Stimulated activated CD8-positive, alpha-beta memory T cell treated with anti-CD3 and anti-CD28 coated beads, Interleukin-15, amount 100 ng/mL, for 24 hours (primary cell): Measurements from ENCODE around the gene LRRN4CL.
"Not testable (repeated sequence)": the region's sequence is repeated elsewhere in the genome, so short reads cannot be mapped to it uniquely, and the experiment has no call there.

Source experiments
- DNase-seq: peaks from one replicate; pipeline ENCODE4 v3.0.0-alpha.2; 2020; ENCODE audit warnings: low read depth

LRRN4CL gene

DNA sequence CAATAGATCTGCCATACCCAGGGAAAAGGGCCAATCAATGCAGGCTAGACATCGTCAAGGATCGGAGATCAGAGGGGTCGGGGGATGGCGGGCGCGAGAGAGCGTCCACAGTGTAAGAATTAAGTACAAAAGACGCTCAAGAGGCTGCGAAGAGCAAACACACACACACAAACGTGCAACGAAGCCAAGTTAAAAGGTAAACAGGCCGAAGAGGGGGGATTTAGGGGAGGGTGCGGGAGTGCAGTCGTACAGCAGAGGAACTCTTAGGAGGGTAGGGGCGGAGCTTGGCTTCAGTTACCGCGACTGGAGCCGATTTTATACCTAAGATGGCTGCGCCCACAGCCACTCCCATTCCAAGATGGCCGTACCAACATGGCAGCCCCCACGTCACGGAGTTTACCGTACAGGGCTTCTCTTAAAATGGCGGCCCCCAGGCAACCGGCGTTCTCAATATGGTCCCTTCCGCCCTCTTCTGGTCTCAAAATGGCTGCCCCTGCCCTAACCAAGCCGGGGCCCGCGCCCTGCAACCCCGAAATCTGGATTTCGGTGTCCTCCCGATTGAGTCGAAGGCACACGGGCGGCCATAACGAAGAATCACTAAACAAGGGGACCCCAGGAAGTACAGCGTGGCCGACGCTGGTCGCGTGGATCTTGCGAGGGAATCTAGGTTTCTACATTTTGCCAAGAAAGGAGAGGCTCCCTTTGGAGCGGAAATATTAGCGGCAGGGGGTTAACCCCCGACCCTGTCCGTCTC lies 20.1 kb upstream of the LRRN4CL start:
- DNase-seq: peak; percentile 70

DNA sequence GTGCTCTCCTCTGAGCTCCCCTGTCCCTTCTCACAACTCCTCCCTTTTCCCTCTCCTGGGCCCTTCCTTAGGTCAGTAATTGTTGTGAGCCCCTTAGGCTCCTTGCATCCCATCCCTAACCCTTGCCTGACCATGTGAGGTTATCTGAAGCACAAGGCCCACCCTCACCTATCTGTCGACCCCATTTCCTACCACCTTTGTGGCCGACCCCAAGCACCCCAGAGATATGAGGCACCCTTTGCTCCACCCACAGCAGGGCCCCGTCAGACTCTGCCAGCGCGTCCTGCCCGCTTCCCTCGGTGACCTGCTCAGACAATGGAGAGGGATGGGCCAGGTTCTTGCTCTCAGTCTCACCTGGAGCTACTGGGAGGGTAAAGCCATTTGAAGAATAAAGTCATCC lies 19.5 kb upstream of the LRRN4CL start:
- no peak for DNase-seq

DNA sequence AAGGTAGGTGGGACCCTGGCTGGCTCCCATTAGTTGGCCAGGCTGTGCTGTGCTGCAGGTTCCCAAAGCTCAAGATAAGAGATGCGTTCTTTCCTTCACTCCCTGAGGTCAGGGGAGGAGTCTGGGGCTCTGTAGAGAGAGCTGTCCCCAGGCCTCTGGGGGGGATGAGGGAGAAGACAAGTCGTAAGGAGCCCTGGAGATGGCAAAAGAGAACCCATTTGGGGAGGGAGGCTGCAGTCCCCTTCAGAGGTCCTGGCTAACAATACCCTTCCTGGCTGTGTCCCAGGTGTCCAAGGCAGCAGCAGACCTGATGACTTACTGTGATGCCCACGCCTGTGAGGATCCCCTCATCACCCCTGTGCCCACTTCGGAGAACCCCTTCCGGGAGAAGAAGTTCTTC lies 19.1 kb upstream of the LRRN4CL start:
- no peak for DNase-seq

DNA sequence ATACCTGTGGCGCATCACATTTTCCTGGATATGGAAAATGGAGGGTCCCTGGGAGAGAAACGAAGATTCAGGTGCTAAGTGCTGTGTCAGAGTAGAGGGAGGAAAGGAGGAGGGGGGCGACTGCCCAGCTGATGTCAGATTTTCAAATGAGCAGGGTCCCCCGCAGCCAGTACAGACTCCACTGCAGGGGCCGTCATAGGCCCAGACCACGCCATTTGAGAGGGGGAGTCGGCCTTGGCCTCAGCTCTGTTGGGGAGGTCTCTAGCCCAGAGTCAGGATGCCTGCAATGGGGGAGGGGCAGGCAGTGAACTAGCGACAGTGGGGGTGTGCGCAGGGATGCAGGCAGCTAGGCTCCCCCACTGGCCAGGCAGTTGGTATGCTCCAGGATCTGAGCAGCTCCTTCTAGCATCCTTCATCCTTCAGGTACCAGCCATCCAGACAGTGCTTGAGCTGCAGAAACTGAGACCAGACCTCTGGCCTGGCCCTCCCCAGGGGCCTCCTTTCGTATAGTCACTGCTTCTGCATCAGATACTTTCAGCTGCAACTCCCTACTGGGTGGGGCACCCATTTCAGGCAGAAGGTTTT lies 18.0 kb upstream of the LRRN4CL start, which contains the start of the genes BSCL2 and GNG3:
TSS of gene BSCL2 (minus strand) at position 148 of the 585 bp plus-strand sequence. CDS start 229 bp downstream, outside the sequence.
TSS of gene GNG3 (plus strand) at position 400 of the 585 bp plus-strand sequence. CDS start 620 bp downstream, outside the sequence.
- DNase-seq: no peak

DNA sequence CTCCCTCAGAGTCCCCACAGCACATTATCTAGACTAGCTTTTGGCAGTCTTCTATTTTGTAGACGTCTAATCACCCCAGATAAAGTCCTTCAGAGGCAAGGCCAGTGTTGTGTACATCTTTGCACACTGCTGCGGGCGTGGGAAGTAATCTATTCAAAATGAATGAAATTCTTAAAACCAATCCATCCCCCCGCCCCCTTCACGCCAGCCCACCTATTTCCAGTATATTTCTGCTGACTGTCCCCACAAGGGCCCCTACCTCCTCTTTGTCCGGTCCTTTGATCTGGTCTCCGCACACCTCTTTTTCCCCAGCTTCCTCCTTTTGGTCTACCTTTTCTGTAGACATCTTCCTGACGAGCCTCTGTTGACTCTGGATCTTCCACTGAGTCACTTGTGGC lies 17.5 kb upstream of the LRRN4CL start:
- no peak for DNase-seq

DNA sequence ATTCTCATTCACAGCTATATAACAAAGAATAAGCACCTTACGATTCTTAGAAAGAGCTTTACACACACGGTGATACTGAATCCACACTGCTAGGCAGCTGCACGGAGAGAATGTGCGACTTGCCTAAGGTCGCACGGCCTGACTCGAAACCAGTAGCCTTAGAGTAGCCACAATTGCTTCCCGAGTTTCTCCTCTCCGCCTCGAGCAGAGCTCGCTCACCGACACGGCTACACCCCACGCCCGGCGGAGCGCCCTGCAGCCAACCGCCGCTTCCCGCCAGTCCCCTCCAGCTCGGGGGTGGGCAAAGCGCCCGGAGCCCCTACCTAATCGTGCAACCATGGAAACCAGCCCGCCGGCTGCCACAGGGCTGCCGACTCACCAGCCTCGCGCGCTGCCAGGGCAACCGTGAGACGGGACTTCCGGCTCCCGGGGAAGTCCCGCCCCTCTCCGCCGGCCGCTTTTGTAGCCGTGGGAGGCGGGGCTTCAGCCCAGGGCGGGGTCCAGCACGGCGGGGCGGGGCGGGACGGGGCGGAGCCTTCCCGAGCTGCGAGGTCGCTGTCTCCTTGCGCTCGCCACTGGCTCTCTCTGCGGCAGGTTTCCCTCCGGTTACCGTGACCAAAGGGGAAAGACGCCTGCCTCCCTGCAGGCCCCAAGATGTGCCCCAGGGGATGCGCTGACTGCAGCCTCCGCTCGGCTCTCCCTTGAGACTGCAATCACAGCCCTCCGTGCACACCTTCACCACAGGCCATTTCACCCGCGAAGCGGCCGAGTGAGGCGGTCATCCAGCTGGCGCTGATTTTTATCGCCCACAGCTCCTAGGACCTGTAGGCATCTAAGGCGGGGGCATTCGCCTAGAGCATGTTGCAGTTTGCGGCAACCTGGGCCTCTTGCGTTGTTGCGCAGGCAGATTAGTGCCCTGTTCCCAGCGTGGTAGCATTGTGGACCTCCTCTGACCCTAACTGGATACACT lies 16.8 kb upstream of the LRRN4CL start:
- peak; percentile 94 for DNase-seq

DNA sequence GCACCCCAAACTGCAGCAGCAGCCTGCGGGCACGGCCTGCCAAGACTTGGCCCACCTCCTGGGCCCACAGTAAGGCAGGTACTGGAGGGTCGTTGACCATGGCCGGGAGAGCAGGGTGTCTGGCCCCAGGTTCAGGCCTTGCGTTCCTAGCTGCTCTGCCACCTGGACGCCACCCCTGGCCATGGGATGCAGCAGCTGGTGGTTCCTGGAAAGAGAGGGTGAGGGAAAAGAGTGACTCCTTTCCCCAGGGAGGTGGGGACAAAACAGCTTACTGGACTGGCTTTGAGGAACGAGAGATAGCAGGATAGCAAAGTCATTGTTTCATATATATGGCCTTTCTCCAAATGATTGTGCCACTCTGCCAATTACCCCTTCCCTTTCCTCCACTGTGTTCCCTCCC lies 16.1 kb upstream of the LRRN4CL start:
- no peak for DNase-seq

DNA sequence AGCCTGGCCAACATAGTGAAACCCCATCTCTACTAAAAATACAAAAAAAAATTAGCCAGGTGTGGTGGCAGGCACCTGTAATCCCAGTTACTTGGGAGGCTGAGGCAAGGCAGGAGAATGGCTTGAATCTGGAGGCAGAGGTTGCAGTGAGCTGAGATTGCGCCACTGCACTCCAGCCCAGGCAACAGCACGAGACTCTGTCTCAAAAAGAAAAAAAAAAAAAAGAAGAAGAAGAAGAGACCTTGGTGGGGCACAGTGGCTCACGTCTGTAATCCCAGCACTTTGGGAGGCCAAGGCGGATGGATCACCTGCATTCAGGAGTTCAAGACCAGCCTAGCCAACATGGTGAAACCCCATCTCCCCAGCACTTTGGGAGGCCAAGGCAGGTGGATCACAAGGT lies 14.6 kb upstream of the LRRN4CL start:
- not testable (repeated sequence) for DNase-seq

DNA sequence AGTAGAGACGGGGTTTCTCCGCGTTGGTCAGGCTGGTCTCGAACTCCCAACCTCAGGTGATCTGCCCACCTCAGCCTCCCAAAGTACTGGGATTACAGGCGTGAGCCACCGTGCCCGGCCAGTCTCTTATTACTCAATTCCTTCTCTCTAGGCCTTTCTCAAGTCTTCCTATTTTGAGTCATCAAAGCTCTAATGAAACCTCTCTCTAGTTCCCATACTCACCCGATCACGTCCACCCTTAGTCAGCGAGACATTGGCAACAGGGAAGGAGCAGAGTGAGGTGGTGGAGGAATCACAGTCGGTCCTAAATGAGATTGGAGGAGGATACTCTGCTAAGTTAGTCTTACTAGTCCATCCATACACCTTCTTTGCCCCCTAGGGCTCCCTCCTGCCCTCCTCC lies 12.9 kb upstream of the LRRN4CL start:
- DNase-seq: no peak

DNA sequence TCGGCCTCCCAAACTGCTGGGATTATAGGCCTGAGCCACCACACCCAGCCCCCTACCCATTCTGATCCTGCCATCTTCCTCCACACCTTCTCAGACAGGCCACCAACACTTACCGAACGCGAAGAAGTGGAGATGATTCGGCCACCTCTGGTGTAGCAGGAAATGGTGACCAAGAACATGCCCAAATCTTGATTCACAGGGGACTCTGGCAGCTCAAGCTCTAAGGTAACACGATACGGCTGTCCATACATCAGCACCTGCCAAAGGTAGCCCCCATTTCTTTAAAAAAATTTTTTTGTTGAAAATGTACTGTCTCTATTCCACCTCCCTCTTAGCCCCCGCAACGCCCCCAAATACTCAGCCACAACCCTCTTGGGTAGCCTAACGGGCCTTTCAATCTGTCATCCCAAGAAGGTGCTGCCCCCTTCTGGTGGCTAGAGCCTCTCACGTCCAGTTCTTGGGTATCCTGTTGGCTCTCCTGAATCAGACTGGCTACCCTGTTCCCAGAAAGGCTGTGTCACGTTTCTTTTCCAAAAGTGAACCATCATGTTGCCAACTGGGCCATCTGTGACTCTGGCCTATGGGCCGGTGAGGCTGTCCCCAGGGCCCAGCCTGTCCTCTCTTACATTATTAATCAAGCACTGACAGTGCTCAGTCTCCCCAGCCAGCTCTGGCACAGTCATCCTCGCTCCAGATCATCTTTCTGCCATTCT lies 5.3 kb upstream of the LRRN4CL start:
- DNase-seq: peak; percentile 30

DNA sequence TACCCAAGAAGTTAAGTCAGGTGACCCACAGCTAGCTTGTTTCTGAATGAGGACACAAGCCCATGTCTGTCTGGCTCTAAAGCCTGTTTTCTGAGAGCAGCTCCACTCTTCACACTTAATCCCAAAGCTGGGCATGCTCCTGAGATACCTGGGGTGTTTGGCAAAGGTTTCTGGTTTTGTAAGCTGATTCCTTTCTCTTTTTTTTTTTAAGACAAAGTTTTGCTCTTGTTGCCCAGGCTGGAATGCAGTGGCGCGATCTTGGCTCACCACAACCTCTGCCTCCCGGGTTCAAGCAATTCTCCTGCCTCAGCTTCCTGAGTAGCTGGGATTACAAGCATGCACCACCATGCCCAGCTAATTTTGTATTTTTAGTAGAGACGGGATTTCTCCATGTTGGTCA lies 4.3 kb upstream of the LRRN4CL start:
- DNase-seq: not testable (repeated sequence)

DNA sequence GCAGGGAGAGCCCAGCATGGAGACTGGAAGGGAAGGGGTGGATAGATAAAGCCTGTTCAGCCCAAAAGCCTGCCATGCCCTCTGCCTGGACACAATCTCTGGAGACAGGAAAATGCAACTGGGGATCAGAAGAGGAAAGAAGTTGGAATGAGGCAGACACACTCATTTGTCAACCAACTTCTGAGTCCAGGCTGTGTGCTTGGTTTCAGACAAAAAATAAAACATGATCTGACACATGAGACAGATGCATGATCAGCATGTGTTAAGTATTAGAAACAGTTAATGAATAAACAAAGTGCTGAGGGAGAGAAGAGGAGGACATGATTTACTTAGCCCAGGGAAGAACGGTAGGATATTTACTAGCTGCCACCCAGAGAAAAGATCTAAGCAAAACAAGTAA lies 839 bp downstream of the LRRN4CL start:
- DNase-seq: no peak

DNA sequence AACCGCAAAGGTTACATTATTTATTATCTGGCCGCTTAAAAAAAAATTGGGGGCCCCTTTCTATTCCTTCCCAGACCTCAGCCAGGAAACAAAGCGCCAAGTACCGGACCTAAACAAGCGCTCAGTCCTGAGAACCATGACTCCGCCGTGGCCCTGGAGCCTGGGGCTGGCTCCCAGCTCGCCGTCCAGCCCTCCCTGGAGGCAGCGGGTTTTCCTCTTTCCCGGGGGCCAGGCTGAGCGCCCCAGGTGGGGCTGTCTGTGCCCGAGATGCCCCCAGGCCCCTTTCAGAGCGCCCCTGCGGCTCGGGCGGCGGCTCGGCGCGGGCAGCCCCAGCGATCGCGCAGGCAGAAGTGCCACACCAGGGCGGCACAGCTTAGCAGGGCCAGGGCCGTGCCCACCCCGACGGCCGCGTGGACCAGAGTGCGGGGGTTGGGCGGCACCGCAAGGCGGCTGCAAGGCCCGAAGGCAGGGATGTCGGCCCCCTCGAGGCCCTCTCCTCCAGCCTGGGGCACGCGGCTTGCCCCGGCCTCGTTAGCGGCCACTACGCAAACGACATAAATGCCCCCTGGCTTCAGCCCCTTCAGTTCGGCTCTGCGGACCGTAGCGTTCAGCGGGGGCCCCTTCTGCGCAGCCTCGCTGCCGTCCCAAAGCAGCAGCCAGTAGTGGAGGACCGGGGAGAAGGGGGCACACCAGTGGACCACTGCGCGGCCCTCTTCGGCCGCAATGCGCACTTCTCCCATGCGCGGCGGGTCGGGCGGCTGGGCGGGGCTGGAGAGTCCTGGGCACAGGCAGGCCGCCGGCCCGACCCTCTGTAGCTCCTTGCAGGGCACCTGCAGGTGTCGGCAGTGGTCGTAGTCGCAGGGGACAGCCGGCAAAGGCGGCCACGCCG lies 1.6 kb downstream of the LRRN4CL start:
- DNase-seq: no peak

DNA sequence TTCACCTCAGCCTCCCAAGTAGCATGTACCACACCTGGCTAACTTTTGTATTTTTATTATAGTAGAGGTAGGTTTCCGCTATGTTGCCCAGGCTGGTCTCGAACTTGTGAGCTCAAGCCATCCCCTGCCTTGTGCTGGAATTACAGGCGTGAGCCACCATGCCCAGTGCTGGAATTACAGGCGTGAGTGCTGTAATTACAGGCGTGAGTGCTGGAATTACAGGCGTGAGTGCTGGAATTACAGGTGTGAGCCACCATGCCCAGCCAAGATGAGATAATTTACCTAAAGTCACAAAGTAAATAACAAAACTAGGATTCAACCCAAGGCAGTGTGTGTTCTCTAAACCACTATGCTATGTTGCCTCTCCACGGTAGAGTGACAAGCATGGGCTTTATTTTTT lies 6.8 kb downstream of the LRRN4CL start:
- DNase-seq: no peak

DNA sequence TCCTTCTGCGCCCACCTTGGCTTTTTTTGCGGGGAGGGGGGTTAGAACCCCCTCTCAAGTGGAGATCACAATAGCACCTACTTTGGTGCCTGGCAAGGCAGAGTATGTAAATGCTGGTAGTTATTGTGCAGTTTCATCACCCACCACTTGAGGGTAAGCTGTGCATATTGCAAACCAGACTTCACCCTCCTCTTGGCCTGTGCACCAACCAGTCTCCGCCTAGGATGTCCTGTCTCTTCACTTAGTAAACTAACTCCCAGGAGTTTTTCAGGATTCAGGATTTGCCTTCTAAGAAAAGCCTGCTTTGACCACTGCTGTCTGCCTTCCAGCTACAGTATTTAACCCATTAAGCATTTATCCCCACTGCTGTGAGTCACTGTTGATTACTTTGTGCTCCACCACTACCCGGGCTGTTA lies 8.5 kb downstream of the LRRN4CL start:
- no peak for DNase-seq

DNA sequence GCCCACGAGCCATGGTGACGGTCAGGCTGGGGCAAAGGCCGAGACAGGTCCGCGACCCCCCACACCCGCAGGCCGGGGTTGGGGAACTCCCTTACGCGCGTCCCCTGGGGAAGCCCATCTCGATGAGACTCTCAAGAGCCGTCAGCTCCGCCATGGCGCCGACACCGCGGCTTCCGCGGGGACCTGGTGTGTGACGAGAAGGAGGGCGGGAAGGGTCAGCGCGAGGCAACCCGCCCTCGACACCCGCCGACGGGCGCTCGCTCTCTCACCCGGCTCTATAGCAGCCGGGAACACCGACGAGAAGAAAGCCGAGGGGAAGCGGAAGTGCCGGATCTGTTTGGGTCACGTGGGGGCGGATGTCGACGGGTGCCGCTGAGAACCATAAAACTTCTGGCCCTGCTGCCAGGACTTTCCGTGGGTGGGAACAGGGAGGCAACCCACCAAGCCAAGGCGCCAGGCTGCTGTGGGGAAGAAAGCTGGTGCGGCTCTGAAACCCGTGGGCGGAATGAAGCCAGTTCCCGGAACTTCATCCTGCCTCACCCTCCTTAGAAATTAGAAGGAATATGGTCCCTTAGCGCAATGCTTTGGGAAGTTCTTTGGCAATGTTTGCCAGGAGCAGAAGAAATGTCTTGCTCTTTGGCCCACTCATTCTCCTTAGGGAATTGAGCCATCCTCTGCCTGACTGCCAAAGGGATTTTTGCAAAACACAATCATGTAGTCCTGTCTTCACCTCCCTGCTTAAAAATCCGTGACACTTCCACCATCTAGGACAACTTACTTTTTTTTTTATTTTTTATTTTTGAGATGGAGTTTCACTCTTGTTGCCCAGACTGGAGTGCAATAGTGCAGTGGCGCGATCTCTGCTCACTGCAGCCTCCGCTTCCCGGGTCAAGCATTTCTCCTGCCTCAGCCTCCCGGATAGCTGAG lies 10.3 kb downstream of the LRRN4CL start, which contains the start of gene UBXN1:
TSS of gene UBXN1 (minus strand) at position 304 of the 927 bp plus-strand sequence. CDS start at position 154, 150 bp downstream.
- DNase-seq: peak; percentile 55

DNA sequence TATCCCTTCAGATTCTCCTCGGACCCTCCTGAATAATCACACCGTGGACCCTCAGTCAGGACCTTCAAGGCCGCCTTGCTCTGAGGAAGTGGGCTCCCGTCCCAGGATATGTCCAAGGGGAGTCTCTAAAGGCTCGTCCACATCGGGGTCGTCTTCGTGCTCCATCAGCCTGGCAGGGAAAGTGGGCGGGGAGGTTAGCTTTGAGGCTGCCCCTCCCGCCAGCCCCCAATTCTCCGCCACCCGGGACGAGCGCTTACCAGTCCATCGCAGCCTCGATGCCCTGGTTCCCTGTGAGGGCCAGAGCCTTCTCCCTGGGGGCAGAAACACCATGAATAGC lies 10.9 kb downstream of the LRRN4CL start:
- no peak for DNase-seq

DNA sequence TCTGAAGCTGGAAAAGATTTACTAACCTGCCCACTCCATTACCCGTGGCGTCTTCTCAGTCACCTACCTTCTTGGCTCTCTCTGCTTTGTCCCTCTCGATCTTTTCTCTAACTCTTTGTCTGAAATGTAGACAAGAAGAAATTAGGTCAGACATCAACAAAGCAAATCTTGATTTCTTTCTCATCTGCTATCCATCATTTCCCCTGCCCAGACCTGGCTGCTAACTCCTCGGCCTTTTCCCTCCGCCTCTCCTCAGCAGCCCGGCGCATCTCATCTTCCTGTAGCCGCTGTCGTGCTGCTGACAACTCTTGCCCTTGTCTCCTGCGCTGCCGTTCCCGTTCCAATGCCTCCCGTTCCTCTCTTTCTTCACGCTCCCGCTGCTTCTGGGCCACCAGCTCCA lies 11.6 kb downstream of the LRRN4CL start:
- DNase-seq: no peak

DNA sequence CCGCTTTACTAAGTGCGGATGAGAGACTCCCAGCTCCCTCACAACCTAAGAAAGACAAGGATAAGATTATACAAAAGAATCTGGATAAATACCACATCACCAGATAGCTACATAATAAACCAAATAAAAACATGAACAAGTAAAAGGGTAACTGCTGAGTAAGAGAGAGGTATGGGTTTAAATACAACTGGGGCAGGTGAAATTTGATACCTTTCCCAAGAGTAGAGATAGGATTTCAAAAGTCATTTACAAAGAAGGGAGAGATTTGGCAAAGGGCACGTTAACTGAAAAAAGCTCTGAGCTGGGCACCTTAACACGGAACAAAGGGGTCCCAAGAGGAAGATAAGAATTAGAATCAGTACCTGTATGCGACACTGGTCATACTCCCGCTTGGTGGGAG lies 12.2 kb downstream of the LRRN4CL start:
- no peak for DNase-seq

DNA sequence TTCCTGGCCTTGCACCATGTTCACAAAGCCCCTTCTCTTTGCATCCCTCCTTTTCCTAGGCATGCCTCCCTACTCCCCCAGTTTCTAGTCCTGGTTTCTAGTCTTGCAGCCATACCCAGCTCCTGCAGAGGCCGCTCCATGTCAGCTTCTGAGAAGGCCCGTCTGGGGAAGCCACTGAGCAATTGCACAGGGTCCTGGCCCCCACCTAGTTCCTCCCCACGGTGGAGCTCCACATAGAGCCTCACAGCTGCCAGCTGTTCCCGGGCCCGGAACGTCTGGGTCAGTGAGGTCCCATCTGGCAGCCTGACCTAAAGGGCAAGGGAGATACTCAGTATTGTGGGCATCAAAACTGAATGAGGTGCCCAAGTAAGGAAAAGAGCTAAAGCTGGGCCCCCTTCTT lies 12.6 kb downstream of the LRRN4CL start:
- no peak for DNase-seq
